Activated naive CD4-positive, alpha-beta T cell treated with anti-CD3 and anti-CD28 coated beads, Interleukin-2, amount 10 ng/mL, durations not matched to agents 7 days and 5 days (primary cell): ENCODE results near the gene PCDH15.
"Not testable (repeated sequence)": the region's sequence is repeated elsewhere in the genome, so short reads cannot be mapped to it uniquely, and the experiment has no call there.

Experiments
- CTCF ChIA-PET: fragments of 350-600 bp; sonication (Branson Sonifier 250); formaldehyde crosslinking; loops from one replicate; lab custom pipeline; 2021; ENCODE audit warnings: antibody characterized with exemption; lab: Charles Lee
- DNase-seq: peaks from one replicate; pipeline ENCODE4 v3.0.0-alpha.2; 2020
- H3K27ac Mint-ChIP-seq: one replicate; pipeline ENCODE4 v1.8.0; 2021; ENCODE audit warnings: mild to moderate bottlenecking, moderate library complexity, mixed read lengths
- H3K27me3 Mint-ChIP-seq: one replicate; pipeline ENCODE4 v1.8.0; 2021; ENCODE audit warnings: mild to moderate bottlenecking, mixed read lengths
- H3K36me3 Mint-ChIP-seq: one replicate; pipeline ENCODE4 v1.8.0; 2021; ENCODE audit warnings: mixed read lengths
- H3K4me1 Mint-ChIP-seq: one replicate; pipeline ENCODE4 v1.8.0; 2021; ENCODE audit warnings: mixed read lengths
- H3K4me3 Mint-ChIP-seq: one replicate; pipeline ENCODE4 v1.8.0; 2021; ENCODE audit warnings: mild to moderate bottlenecking, moderate library complexity, mixed read lengths
- H3K9me3 Mint-ChIP-seq: one replicate; pipeline ENCODE4 v1.8.0; 2021; ENCODE audit warnings: mixed read lengths

The PCDH15 gene

DNA sequence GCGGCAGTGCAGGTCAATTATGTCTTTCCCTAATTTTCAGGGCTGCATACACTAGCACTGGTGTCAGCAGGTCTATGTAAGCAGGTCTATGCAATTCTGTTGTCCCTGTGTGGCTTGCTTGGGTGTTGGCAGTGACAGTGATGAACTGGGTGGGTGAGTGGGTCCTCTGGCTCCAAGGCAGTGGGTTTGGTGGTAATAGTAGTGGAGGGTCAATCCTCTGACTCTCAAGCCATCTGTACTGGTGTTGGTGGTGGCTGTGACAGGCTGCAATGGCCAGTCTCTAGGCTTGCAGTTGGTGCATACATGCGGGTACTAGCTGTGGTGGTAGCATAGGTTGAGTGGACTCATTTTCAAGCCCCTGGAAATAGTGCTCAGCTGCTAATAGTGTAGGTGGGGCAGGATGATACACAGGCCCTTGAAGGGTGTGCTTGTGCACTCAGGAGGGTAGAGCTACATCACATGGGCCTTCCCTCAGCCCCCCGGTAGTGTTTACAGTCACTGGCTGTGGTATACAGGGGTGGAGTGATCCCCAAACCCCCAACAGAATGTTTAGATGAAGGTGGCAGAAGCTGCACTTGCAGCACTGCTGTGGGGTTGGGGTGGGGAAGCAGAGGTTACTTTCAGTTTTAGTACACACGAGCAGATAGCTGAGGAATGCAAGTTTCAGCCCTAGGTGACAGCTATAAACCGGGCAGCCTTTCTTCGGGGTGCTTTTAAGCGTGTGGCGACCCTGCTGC, 331.3 kb downstream of the PCDH15 start:
- no peak for DNase-seq
- no peak overlapping the region for H3K4me3 Mint-ChIP-seq
- CTCF ChIA-PET = no interaction called here
- no peaks in the 10 kb centered on the region for H3K36me3 Mint-ChIP-seq
- no peaks in the 10 kb centered on the region for H3K4me1 Mint-ChIP-seq
- H3K9me3 Mint-ChIP-seq = peaks cover 3% of the 10 kb centered on the region
- no peak overlapping the region for H3K27ac Mint-ChIP-seq
- no peaks in the 10 kb centered on the region for H3K27me3 Mint-ChIP-seq

DNA sequence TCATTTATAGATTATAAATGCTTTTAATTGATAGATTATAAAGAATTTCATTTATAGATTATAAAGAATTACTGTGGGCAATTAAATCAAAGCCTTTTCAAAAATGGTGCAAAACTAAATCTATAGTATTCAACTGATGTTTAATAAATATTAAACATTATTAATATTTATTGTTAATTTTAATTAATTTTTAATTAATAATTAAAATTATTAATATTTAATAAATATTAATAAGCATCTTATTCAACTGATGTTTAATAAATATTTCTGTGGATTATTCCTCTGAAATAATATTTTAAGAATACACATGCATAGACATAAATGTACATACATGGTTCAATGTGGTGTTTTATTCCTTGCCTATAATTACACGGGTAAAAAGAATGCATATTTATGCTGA, 346.8 kb downstream of the PCDH15 start:
- CTCF ChIA-PET = no interaction called here
- Mint-ChIP-seq H3K27ac (no peak overlapping the region), H3K9me3 (peaks cover 9% of the 10 kb centered on the region), H3K27me3 (no peaks in the 10 kb centered on the region), H3K4me1 (no peaks in the 10 kb centered on the region), H3K4me3 (no peak overlapping the region), H3K36me3 (no peaks in the 10 kb centered on the region)
- no peak for DNase-seq

DNA sequence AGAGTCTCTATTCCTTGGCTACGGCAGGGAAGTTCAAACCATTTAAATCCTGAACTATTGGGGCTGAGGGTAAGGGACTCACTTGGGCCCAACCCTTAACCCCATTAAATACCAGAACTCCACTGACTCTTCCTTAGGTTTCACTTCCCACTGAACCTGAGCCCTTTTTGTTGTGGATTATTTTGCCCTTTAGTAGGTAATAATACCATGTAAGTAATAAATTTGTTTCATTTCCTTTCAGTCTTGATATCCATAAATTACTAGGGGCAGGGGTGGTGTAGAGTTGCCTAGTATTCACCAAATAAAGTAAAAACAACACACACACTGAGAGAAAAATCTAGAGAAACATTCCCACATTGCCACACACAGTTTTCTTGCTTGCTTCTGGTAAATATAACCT, 352.0 kb downstream of the PCDH15 start:
- Mint-ChIP-seq H3K36me3 (no peaks in the 10 kb centered on the region), H3K27me3 (no peaks in the 10 kb centered on the region), H3K4me3 (no peak overlapping the region), H3K4me1 (no peaks in the 10 kb centered on the region), H3K27ac (no peak overlapping the region), H3K9me3 (no peaks in the 10 kb centered on the region)
- DNase-seq = no peak
- CTCF ChIA-PET = no interaction called here

DNA sequence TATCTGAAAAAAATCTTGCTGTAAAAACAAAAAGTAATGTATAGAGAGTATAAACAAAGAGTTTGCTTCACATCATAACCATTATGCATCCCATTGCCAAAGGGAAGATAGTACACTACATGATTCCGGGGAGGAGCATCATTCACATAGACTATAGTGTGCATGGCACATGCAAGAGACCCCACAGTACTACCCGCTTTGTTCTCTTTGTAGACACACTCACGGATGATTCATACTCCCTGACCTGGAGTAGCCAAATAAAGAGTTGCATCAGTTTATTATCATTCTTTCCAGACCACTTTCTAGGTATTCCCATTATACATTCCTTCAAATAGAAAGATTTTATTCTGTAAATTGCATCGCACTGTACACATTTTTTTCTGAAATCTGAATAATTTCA, 356.9 kb downstream of the PCDH15 start:
- Mint-ChIP-seq H3K4me3 (no peak overlapping the region), H3K27me3 (no peaks in the 10 kb centered on the region), H3K4me1 (no peaks in the 10 kb centered on the region), H3K27ac (no peak overlapping the region), H3K9me3 (peaks cover 5% of the 10 kb centered on the region), H3K36me3 (no peaks in the 10 kb centered on the region)
- DNase-seq = no peak
- CTCF ChIA-PET = no interaction called here

DNA sequence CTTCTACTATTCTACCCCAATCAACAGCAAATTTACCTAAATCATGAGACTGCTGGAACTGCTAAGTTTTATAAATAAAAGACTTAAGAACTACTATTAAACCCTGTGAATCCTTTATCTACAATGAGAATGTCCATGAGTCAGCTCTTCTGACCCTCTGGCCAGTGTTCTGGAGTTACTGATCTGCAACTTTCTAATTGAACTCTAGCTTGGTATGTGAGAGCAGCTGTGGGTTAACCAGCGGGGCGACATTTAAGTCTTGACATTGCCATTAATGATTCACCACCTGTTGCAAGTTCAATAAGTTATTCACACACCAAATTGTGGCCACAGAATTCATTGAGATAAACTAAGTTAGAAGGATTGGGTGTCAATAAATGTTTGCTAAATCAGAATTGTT, 359.8 kb downstream of the PCDH15 start:
- no peak overlapping the region for H3K27ac Mint-ChIP-seq
- CTCF ChIA-PET = no interaction called here
- no peak for DNase-seq
- no peaks in the 10 kb centered on the region for H3K36me3 Mint-ChIP-seq
- no peak overlapping the region for H3K4me3 Mint-ChIP-seq
- H3K27me3 Mint-ChIP-seq = no peaks in the 10 kb centered on the region
- H3K9me3 Mint-ChIP-seq = peaks cover 5% of the 10 kb centered on the region
- H3K4me1 Mint-ChIP-seq = no peaks in the 10 kb centered on the region

DNA sequence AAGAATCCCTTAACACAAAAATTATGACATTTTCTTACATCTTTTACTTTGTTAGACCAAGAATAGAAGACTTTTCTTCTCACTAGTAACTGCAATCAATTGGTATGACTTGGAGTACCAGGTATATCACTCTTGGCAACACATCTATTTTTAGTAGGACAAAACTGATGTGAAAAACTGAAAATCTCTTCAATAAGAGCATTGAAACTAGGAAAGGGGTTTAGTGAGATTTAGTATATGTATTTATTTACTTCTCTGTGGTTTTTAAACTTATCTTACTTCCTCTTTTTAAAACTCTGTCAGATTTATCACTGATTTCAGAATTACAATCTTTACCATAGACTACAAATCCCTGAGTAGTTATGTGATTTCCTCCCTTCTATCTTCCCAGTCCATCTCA, 366.2 kb downstream of the PCDH15 start:
- DNase-seq = no peak
- Mint-ChIP-seq H3K27ac (no peak overlapping the region), H3K4me1 (no peaks in the 10 kb centered on the region), H3K9me3 (peaks cover 4% of the 10 kb centered on the region), H3K36me3 (no peaks in the 10 kb centered on the region), H3K27me3 (no peaks in the 10 kb centered on the region), H3K4me3 (no peak overlapping the region)
- CTCF ChIA-PET = no interaction called here

DNA sequence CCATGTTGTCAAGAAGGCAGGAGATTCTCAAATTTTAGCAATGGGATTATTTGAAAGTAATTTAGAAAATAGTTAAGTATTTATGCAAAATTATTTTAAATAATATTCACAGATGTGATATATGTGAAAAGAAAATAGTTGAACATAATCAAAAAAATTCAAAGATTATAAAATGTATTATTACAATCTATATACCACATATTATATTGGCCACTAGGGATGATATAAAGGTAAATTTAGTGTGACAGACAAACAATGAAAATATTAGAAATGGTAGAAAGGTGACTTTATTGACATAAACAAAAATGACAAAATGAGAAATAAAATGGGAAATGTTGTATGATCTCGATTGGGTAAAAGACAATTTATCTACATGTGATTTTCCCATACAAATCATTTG, 385.5 kb downstream of the PCDH15 start:
- CTCF ChIA-PET = no interaction called here
- peaks cover 10% of the 10 kb centered on the region for H3K9me3 Mint-ChIP-seq
- no peaks in the 10 kb centered on the region for H3K27me3 Mint-ChIP-seq
- no peak overlapping the region for H3K27ac Mint-ChIP-seq
- DNase-seq = no peak
- H3K36me3 Mint-ChIP-seq = no peaks in the 10 kb centered on the region
- no peak overlapping the region for H3K4me3 Mint-ChIP-seq
- no peaks in the 10 kb centered on the region for H3K4me1 Mint-ChIP-seq

DNA sequence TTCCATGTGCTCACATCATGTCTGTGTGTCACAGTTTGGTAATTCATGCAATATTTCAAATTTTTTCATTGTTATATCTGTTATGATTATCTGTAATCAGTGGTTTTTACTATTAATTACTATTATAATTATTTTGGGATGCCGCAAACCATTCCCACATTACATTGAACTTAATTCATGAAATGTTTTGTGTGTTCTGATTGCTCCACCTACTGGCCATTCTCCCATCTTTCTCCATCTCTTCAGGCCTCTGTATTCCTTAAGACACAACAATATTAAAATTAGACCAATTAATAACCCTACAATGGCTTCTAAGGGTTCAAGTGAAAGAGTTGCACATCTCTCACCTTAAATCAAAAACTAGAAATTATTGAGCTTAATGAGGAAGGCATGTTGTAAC, 398.5 kb downstream of the PCDH15 start:
- Mint-ChIP-seq H3K4me3 (no peak overlapping the region), H3K4me1 (no peaks in the 10 kb centered on the region), H3K36me3 (no peaks in the 10 kb centered on the region), H3K27me3 (no peaks in the 10 kb centered on the region), H3K9me3 (peaks cover 11% of the 10 kb centered on the region), H3K27ac (no peak overlapping the region)
- no peak for DNase-seq
- CTCF ChIA-PET = interaction anchor here (0.7 kb wide), 1 partner anchor 19 kb away, joined by 3 read pairs; no protein-coding TSS in a partner anchor

DNA sequence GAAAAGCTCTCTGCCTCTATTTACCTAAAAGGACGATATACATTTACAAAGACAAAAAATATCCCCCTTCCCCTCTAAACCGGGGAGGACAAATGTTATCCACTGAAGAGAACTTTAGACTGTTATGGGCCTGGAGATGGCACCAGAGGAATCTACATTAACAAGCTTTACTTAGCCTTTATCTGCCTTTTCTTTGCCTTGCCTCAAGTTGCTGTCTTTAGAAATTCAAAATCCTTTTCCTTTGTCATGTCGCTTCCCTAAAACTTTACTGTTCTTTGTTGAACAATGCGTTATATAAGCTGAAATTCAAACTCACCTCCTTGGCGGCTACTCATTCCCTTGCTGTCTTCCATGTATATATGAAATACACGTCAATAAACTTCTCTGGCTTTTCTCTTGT, 405.0 kb downstream of the PCDH15 start:
- Mint-ChIP-seq H3K9me3 (peaks cover 8% of the 10 kb centered on the region), H3K36me3 (no peaks in the 10 kb centered on the region), H3K27ac (no peak overlapping the region), H3K4me3 (no peak overlapping the region), H3K27me3 (no peaks in the 10 kb centered on the region), H3K4me1 (no peaks in the 10 kb centered on the region)
- CTCF ChIA-PET = no interaction called here
- DNase-seq = no peak

DNA sequence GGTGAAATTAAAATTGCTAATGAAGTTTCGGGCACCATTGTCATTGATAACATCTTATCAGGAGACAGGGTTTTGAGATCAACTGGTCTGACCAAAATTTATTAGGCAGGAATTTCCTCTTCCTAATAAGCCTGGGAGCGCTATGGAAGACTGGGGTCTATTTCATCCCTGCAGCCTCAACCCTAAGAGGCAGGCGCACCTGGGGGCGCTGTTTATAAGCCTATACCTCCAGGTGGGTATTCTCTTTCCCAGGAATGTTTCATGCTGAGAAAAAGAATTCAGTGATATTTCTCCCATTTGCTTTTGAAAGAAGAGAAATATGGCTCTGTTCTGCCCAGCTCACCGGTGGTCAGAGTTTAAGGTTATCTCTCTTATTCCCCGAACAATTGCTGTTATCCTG, 406.4 kb downstream of the PCDH15 start:
- H3K4me3 Mint-ChIP-seq, H3K4me1 Mint-ChIP-seq, DNase-seq, H3K27ac Mint-ChIP-seq, H3K9me3 Mint-ChIP-seq, H3K27me3 Mint-ChIP-seq, H3K36me3 Mint-ChIP-seq, CTCF ChIA-PET: not testable (repeated sequence)

DNA sequence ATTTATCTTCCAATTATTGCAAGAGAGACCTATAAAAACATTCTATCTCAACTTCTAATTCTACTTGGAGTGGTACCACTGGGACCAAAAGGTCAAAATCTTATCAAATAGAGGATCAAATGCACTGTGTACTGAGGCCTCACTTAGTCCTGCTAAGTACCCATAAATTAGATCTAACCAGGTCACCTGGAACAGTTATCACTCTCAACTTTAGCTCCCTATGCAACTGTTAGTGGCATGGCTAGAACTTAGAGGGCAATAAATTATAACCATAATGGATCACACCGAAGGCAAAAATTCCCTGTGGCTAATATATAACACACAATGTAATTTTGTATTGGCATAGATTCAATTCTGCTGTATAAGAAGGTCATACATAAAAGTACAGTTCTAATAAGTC, 428.9 kb downstream of the PCDH15 start:
- Mint-ChIP-seq H3K4me3 (no peak overlapping the region), H3K36me3 (no peaks in the 10 kb centered on the region), H3K27ac (no peak overlapping the region), H3K4me1 (no peaks in the 10 kb centered on the region), H3K9me3 (peaks cover 2% of the 10 kb centered on the region), H3K27me3 (no peaks in the 10 kb centered on the region)
- CTCF ChIA-PET = no interaction called here
- no peak for DNase-seq

DNA sequence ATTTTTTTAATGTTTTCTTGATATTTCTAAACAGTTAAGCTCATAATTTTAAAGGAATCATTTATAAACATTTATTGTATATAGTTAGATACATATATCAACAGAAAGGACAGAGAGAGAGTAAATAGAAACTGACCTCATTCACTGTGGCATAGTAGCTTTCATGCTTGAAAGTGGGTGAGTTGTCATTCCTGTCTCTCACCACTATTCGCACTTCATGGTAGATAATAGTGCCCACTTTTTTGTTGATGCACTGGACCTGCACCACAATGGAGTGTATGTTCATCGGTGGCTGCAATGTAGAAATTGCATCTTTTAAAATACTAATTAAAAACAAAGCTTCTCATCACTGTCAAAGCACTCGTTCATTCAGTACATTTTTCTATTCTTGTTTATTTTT, 432.0 kb downstream of the PCDH15 start:
- CTCF ChIA-PET = no interaction called here
- Mint-ChIP-seq H3K27me3 (no peaks in the 10 kb centered on the region), H3K27ac (no peak overlapping the region), H3K9me3 (peaks cover 2% of the 10 kb centered on the region), H3K4me1 (no peaks in the 10 kb centered on the region), H3K36me3 (no peaks in the 10 kb centered on the region), H3K4me3 (no peak overlapping the region)
- DNase-seq = no peak

DNA sequence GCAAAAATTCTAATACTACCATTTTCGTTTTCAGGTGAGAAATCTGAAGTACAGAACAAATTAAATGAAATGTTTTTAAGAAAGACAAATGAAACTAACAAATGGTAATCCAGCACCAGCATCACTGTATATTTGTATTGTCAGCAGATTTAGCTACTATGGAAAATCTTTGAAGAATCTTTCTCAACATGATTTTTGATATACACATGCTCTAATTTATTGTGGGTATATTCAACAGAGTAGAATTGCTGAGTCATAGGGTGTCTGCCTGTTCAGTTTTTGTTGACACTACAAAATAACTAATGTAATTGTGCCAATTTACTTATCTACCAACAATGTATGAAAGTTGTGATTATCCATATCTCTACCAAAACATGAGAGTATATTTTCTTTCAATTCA, 437.6 kb downstream of the PCDH15 start:
- no peaks in the 10 kb centered on the region for H3K27me3 Mint-ChIP-seq
- CTCF ChIA-PET = no interaction called here

DNA sequence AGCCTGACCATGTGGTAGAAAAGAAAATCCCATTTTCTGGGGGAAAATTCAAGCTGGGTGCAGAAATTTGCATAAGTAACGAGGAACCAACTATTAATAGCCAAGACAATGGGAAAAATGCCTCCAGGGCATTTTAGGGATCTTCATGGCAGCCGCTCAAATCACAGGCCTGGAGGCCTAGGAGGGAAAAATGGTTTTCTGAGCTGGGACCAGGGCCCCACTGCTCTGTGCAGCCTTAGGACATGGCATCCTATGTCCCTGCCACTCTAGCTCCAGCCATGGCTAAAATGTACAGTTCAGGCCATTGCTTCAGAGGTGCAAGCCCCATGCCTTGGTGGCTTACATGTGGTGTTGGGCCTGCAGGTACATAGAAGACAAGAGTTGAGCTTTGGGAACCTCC, 459.0 kb downstream of the PCDH15 start:
- Mint-ChIP-seq H3K36me3 (no peaks in the 10 kb centered on the region), H3K27ac (no peak overlapping the region), H3K9me3 (peaks cover 26% of the 10 kb centered on the region), H3K4me1 (no peaks in the 10 kb centered on the region), H3K4me3 (no peak overlapping the region), H3K27me3 (no peaks in the 10 kb centered on the region)
- no peak for DNase-seq
- CTCF ChIA-PET = no interaction called here

More for the DNA sequence above, 437.6 kb downstream of the PCDH15 start:
- H3K36me3 Mint-ChIP-seq = no peaks in the 10 kb centered on the region
- no peaks in the 10 kb centered on the region for H3K4me1 Mint-ChIP-seq
- H3K27ac Mint-ChIP-seq = no peak overlapping the region
- peaks cover 6% of the 10 kb centered on the region for H3K9me3 Mint-ChIP-seq
- no peak overlapping the region for H3K4me3 Mint-ChIP-seq
- no peak for DNase-seq

DNA sequence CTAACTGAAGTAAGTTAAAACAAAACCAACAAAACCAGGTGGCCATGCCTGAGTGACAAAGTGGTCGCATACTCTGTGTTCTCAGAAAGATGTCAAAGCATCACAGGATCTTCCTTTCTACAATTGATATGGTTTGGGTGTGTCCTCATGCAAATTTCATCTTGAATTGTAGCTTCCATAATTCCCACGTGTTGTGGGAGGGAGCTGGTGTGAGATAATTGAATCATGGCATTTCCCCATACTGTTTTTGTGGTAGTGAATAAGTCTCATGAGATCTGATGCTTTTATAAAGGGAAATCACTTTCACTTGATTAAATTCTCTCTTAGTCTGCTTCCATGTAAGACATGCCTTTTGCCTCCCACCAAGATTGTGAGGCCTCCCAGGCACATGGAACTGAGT, 465.7 kb downstream of the PCDH15 start:
- CTCF ChIA-PET = no interaction called here
- Mint-ChIP-seq H3K36me3 (no peaks in the 10 kb centered on the region), H3K27me3 (no peaks in the 10 kb centered on the region), H3K4me1 (no peaks in the 10 kb centered on the region), H3K9me3 (peaks cover 13% of the 10 kb centered on the region), H3K4me3 (no peak overlapping the region), H3K27ac (no peak overlapping the region)
- DNase-seq = no peak

DNA sequence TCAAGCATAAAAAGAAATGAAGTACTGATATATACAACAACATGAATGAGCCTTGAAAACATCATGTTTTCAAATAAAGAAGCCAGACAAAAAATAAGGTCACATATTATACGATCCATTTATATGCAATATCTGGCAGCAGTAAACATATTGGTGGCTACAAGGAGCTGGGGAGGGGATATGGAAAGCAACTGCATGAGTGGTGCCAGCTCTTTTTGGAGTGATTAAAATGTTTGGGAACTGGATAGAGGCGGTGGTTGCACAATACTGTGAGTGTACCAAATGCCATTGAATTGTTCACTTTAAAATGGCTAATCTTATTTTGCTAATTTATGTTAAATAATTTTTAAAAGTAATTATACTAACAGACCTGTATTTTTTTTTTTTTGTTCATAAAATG, 481.7 kb downstream of the PCDH15 start:
- H3K27ac Mint-ChIP-seq = no peak overlapping the region
- no peak for DNase-seq
- no peak overlapping the region for H3K4me3 Mint-ChIP-seq
- no peaks in the 10 kb centered on the region for H3K36me3 Mint-ChIP-seq
- peaks cover 15% of the 10 kb centered on the region for H3K9me3 Mint-ChIP-seq
- CTCF ChIA-PET = no interaction called here
- no peaks in the 10 kb centered on the region for H3K27me3 Mint-ChIP-seq
- no peaks in the 10 kb centered on the region for H3K4me1 Mint-ChIP-seq
